ENCODE data around the gene SIM2.

The SIM2 gene

GRCh38 chr21:36735201-36735515, 36.2 kb downstream of the SIM2 start:
- no peak for DNase-seq (ENCODE audit: low spot score)

GRCh38 chr21:36735724-36736320, 36.9 kb downstream of the SIM2 start:
- DNase-seq (ENCODE audit: low spot score), result no peak

GRCh38 chr21:36738489-36739126, 39.7 kb downstream of the SIM2 start:
- no peak for DNase-seq (ENCODE audit: low spot score)

GRCh38 chr21:36741506-36741905, 42.6 kb downstream of the SIM2 start:
- DNase-seq (ENCODE audit: low spot score), result no peak

- no peak for DNase-seq (ENCODE audit: low spot score)
These were observed 44.1 kb downstream of the SIM2 start for GRCh38 chr21:36743008-36743407.

GRCh38 chr21:36743446-36743845, 44.5 kb downstream of the SIM2 start:
- DNase-seq (ENCODE audit: low spot score), result no peak

- no peak for DNase-seq (ENCODE audit: low spot score)
These were observed 45.3 kb downstream of the SIM2 start for GRCh38 chr21:36744190-36744559.

- DNase-seq (ENCODE audit: low spot score), result no peak
These were observed 45.8 kb downstream of the SIM2 start for GRCh38 chr21:36744560-36745231.

GRCh38 chr21:36745459-36745858, 46.5 kb downstream of the SIM2 start:
- no peak for DNase-seq (ENCODE audit: low spot score)

GRCh38 chr21:36747041-36747814, 48.3 kb downstream of the SIM2 start:
- no peak for DNase-seq (ENCODE audit: low spot score)

- DNase-seq (ENCODE audit: low spot score), result no peak
These were observed 49.0 kb downstream of the SIM2 start for GRCh38 chr21:36747815-36748383.

GRCh38 chr21:36749935-36750575, 51.1 kb downstream of the SIM2 start:
- DNase-seq (ENCODE audit: low spot score), result no peak

GRCh38 chr21:36750576-36750959, 51.7 kb downstream of the SIM2 start:
- no peak for DNase-seq (ENCODE audit: low spot score)

GRCh38 chr21:36751383-36751782, 52.5 kb downstream of the SIM2 start:
- DNase-seq (ENCODE audit: low spot score), result no peak

GRCh38 chr21:36753556-36753955, 54.6 kb downstream of the SIM2 start:
- DNase-seq (ENCODE audit: low spot score), result no peak

- no peak for DNase-seq (ENCODE audit: low spot score)
These were observed 55.5 kb downstream of the SIM2 start for GRCh38 chr21:36754241-36754898.

GRCh38 chr21:36756527-36756926, 57.6 kb downstream of the SIM2 start:
- no peak for DNase-seq (ENCODE audit: low spot score)

- no peak for DNase-seq (ENCODE audit: low spot score)
These were observed 58.3 kb downstream of the SIM2 start for GRCh38 chr21:36757196-36757595.

- DNase-seq (ENCODE audit: low spot score), result no peak
These were observed 60.6 kb downstream of the SIM2 start for GRCh38 chr21:36759348-36760083.

- DNase-seq (ENCODE audit: low spot score), result no peak
These were observed 62.8 kb downstream of the SIM2 start for GRCh38 chr21:36761685-36762084.

- DNase-seq (ENCODE audit: low spot score), result no peak
These were observed 63.7 kb downstream of the SIM2 start for GRCh38 chr21:36762642-36763041.

Measured in CD4-positive, alpha-beta T cell treated with Interleukin-15 for 4 hours (primary cell).